ENCODE measurements around the gene HNF1B.
"Not testable (repeated sequence)": the region's sequence is repeated elsewhere in the genome, so short reads cannot be mapped to it uniquely, and the experiment has no call there.

Gene HNF1B

GRCh38 chr17:37744961-37745800 lies at the start of gene HNF1B:
HNF1B (minus strand) TSS chr17:37745059; CDS start chr17:37744884, 175 bp downstream.
- no peak for DNase-seq

- no peak for DNase-seq
Measured at GRCh38 chr17:37792787-37793186, 47.9 kb upstream of the HNF1B start.

GRCh38 chr17:37791447-37792399 lies 46.9 kb upstream of the HNF1B start:
- DNase-seq = no peak

- DNase-seq = no peak
Measured at GRCh38 chr17:37789771-37790541, 45.1 kb upstream of the HNF1B start.

GRCh38 chr17:37789021-37789565 lies 44.2 kb upstream of the HNF1B start:
- no peak for DNase-seq

GRCh38 chr17:37788526-37788925 lies 43.7 kb upstream of the HNF1B start:
- no peak for DNase-seq

- DNase-seq = peak in 25 of 56 donors; percentile 1 to 54 (median 16)
Measured at GRCh38 chr17:37787055-37787757, 42.3 kb upstream of the HNF1B start.

GRCh38 chr17:37786481-37786880 lies 41.6 kb upstream of the HNF1B start:
- no peak for DNase-seq

- DNase-seq = not testable (repeated sequence)
Measured at GRCh38 chr17:37782460-37782859, 37.6 kb upstream of the HNF1B start.

GRCh38 chr17:37781451-37781850 lies 36.6 kb upstream of the HNF1B start:
- no peak for DNase-seq

GRCh38 chr17:37779554-37779953 lies 34.7 kb upstream of the HNF1B start:
- DNase-seq = no peak

GRCh38 chr17:37774504-37774903 lies 29.6 kb upstream of the HNF1B start:
- no peak for DNase-seq

GRCh38 chr17:37772982-37773381 lies 28.1 kb upstream of the HNF1B start:
- DNase-seq = no peak

- peak in 9 of 56 donors; percentile 1 to 20 (median 9) for DNase-seq
Measured at GRCh38 chr17:37770631-37771518, 26.0 kb upstream of the HNF1B start.

GRCh38 chr17:37769050-37769449 lies 24.2 kb upstream of the HNF1B start:
- no peak for DNase-seq

GRCh38 chr17:37768438-37768837 lies 23.6 kb upstream of the HNF1B start:
- DNase-seq = no peak

GRCh38 chr17:37766971-37767370 lies 22.1 kb upstream of the HNF1B start:
- DNase-seq = no peak

- no peak for DNase-seq
Measured at GRCh38 chr17:37764383-37764782, 19.5 kb upstream of the HNF1B start.

- DNase-seq = no peak
Measured at GRCh38 chr17:37762666-37763065, 17.8 kb upstream of the HNF1B start.
